Fibroblast of lung (primary cell): Measurements from ENCODE around the gene CAMSAP2.

Source experiments
- EZH2 ChIP-seq: IDR thresholded peaks from 2 replicates; pipeline ENCODE4 v1.5.1; 2012; ENCODE audit warnings: low read length, control low read depth, mild to moderate bottlenecking; ENCODE audit errors: missing control alignments
- TF ChIP-seq, protein P1 (sequence below), 2 donors: IDR thresholded peaks in 1 of 2; conservative IDR thresholded peaks in 1 of 2; 1 replicate in 1 of 2; 2 replicates in 1 of 2; pipeline ENCODE4 v1.5.1; 2011 to 2012; ENCODE audit warnings: low read length in 2 of 2, control low read depth in 1 of 2, inconsistent platforms in 1 of 2, low read depth in 1 of 2, mild to moderate bottlenecking in 1 of 2

- TF ChIP-seq, protein P1, sequence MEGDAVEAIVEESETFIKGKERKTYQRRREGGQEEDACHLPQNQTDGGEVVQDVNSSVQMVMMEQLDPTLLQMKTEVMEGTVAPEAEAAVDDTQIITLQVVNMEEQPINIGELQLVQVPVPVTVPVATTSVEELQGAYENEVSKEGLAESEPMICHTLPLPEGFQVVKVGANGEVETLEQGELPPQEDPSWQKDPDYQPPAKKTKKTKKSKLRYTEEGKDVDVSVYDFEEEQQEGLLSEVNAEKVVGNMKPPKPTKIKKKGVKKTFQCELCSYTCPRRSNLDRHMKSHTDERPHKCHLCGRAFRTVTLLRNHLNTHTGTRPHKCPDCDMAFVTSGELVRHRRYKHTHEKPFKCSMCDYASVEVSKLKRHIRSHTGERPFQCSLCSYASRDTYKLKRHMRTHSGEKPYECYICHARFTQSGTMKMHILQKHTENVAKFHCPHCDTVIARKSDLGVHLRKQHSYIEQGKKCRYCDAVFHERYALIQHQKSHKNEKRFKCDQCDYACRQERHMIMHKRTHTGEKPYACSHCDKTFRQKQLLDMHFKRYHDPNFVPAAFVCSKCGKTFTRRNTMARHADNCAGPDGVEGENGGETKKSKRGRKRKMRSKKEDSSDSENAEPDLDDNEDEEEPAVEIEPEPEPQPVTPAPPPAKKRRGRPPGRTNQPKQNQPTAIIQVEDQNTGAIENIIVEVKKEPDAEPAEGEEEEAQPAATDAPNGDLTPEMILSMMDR (conservative IDR thresholded peaks at IDR 0.05 in 1 of 2, IDR thresholded peaks at IDR 0.05 in 1 of 2; ENCODE audit: low read depth in 1 of 2, low read length in 2 of 2), result no peak
- TF ChIP-seq EZH2, result no peak
These were observed 165.1 kb downstream of the CAMSAP2 start for GRCh38 chr1:200903793-200904192.
